Ishikawa (cell line): ENCODE data around the gene GASK1B.

Experiments
- CEBPB ChIP-seq: IDR thresholded peaks from 2 replicates; pipeline ENCODE4 v1.6.1; 2012
- CREB1 ChIP-seq: IDR thresholded peaks from 2 replicates; pipeline ENCODE4 v1.6.1; 2012; ENCODE audit warnings: low read depth
- EGR1 ChIP-seq: IDR thresholded peaks from 2 replicates; pipeline ENCODE4 v1.6.1; 2012
- EP300 ChIP-seq: IDR thresholded peaks from 2 replicates; pipeline ENCODE4 v1.6.1; 2012; ENCODE audit warnings: borderline replicate concordance
- FOXM1 ChIP-seq: IDR thresholded peaks from 2 replicates; pipeline ENCODE4 v1.6.1; 2012; ENCODE audit warnings: low read depth, borderline replicate concordance
- NFIC ChIP-seq: IDR thresholded peaks from 2 replicates; pipeline ENCODE4 v1.6.1; 2012
- RAD21 ChIP-seq: IDR thresholded peaks from 2 replicates; pipeline ENCODE4 v1.6.1; 2012; ENCODE audit warnings: low read depth
- TAF1 ChIP-seq: IDR thresholded peaks from 2 replicates; pipeline ENCODE4 v1.6.1; 2012; ENCODE audit warnings: low read depth, mild to moderate bottlenecking
- TCF12 ChIP-seq: IDR thresholded peaks from 2 replicates; pipeline ENCODE4 v1.6.1; 2012; ENCODE audit warnings: low read depth
- TEAD4 ChIP-seq: IDR thresholded peaks from 2 replicates; pipeline ENCODE4 v1.6.1; 2012
- YY1 ChIP-seq: IDR thresholded peaks from 2 replicates; pipeline ENCODE4 v1.6.1; 2012; ENCODE audit warnings: low read depth
- ZBTB7A ChIP-seq: IDR thresholded peaks from 2 replicates; pipeline ENCODE4 v1.6.1; 2012; ENCODE audit warnings: low read depth
- TF ChIP-seq, protein P1 (sequence below): IDR thresholded peaks from 2 replicates; pipeline ENCODE4 v1.6.1; 2012
- TF ChIP-seq, protein P2 (sequence below): IDR thresholded peaks from 2 replicates; pipeline ENCODE4 v1.6.1; 2012; ENCODE audit warnings: low read depth, mild to moderate bottlenecking
- TF ChIP-seq, protein P3 (sequence below): IDR thresholded peaks from 2 replicates; pipeline ENCODE4 v1.6.1; 2012

The GASK1B gene

DNA sequence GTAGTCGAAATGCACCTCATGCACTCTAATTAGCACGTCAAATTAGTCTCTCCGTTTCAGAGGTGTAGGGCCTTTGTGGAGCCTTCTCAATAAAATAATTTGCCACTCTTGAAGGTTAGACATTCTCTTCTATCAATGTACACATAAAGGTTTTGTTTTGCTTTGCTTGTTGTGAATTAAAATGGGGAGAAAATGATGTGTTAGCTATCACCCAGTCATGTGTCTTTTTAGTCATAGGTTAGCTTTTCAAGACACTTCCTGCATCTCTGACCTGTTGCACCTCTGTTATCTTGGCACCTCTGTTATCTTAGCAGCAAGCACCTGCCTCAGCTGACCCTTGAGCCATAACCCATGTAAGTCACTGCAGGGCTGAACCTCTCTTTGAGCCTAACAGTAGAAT is 38.4 kb upstream of the GASK1B start:
- no peak for TF ChIP-seq CEBPB
- TF ChIP-seq, protein P1, sequence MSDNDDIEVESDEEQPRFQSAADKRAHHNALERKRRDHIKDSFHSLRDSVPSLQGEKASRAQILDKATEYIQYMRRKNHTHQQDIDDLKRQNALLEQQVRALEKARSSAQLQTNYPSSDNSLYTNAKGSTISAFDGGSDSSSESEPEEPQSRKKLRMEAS: no peak
- TF ChIP-seq, protein P2, sequence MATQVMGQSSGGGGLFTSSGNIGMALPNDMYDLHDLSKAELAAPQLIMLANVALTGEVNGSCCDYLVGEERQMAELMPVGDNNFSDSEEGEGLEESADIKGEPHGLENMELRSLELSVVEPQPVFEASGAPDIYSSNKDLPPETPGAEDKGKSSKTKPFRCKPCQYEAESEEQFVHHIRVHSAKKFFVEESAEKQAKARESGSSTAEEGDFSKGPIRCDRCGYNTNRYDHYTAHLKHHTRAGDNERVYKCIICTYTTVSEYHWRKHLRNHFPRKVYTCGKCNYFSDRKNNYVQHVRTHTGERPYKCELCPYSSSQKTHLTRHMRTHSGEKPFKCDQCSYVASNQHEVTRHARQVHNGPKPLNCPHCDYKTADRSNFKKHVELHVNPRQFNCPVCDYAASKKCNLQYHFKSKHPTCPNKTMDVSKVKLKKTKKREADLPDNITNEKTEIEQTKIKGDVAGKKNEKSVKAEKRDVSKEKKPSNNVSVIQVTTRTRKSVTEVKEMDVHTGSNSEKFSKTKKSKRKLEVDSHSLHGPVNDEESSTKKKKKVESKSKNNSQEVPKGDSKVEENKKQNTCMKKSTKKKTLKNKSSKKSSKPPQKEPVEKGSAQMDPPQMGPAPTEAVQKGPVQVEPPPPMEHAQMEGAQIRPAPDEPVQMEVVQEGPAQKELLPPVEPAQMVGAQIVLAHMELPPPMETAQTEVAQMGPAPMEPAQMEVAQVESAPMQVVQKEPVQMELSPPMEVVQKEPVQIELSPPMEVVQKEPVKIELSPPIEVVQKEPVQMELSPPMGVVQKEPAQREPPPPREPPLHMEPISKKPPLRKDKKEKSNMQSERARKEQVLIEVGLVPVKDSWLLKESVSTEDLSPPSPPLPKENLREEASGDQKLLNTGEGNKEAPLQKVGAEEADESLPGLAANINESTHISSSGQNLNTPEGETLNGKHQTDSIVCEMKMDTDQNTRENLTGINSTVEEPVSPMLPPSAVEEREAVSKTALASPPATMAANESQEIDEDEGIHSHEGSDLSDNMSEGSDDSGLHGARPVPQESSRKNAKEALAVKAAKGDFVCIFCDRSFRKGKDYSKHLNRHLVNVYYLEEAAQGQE: no peak
- TF ChIP-seq RAD21: no peak
- TF ChIP-seq TCF12: no peak
- TF ChIP-seq NFIC: no peak

DNA sequence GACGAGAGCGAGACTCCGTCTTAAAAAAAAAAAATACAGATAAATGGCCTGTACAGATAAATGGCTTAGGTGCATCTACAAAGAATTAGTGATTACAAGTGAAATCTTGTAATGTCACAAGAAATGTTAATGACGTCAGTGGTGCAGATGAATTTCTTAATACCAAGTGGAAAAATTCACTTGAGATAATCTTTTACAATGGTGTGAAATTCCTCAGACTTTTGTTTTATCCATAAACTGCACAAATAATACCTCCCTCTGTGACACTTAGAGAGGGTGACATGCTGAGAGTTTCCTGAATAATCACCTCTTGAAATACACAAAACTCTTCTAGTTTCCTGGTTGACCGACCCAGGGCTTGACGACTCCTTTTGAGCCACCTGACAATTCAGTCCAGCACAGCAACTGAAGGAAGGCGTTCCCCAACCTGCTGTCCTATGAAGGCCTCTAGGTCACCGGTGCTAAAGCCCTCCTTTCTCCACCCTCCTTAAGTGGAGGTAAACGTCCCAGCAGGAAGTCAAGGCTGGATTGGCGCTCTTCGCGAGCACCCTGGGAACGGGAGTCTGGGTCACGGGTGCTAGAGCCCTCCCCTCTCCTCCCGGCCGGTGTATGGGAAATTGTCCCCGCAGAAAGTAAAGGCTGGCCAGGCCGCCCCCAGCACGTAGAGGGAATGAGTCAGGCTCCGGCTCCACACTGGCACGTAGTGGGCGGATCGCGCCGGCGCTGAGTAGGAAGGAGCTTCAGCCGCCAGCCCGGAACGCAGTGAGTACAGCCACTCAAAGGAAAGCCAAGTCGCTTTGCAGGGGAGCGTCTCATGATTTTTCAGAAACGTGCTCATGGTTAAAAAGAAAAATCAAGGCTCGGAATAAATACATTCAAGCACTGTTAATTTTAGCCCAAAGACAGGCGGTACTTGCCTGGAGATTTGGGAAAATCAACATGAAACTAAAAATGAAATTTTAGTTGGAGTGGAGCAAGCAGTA is 37.3 kb upstream of the GASK1B start, which contains the start of gene TMEM144:
TSS of gene TMEM144 (plus strand) at position 662 of the 983 bp plus-strand sequence. CDS start 2,182 bp downstream, outside the sequence.
- TF ChIP-seq TAF1 (peak; percentile 81), EP300 (peak; percentile 63; the same call in 1 of the 2 replicates), CEBPB (no peak), CREB1 (peak; percentile 19; the same call in 1 of the 2 replicates), YY1 (no peak), ZBTB7A (no peak), EGR1 (peak; percentile 67), TEAD4 (peak; percentile 74), NFIC (no peak), FOXM1 (no peak), RAD21 (peak; percentile 4; the same call in 1 of the 2 replicates), TCF12 (peak; percentile 64)
- TF ChIP-seq, protein P1: peak; percentile 77
- TF ChIP-seq, protein P3, sequence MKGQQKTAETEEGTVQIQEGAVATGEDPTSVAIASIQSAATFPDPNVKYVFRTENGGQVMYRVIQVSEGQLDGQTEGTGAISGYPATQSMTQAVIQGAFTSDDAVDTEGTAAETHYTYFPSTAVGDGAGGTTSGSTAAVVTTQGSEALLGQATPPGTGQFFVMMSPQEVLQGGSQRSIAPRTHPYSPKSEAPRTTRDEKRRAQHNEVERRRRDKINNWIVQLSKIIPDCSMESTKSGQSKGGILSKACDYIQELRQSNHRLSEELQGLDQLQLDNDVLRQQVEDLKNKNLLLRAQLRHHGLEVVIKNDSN: peak; percentile 81
- TF ChIP-seq, protein P2: no peak

DNA sequence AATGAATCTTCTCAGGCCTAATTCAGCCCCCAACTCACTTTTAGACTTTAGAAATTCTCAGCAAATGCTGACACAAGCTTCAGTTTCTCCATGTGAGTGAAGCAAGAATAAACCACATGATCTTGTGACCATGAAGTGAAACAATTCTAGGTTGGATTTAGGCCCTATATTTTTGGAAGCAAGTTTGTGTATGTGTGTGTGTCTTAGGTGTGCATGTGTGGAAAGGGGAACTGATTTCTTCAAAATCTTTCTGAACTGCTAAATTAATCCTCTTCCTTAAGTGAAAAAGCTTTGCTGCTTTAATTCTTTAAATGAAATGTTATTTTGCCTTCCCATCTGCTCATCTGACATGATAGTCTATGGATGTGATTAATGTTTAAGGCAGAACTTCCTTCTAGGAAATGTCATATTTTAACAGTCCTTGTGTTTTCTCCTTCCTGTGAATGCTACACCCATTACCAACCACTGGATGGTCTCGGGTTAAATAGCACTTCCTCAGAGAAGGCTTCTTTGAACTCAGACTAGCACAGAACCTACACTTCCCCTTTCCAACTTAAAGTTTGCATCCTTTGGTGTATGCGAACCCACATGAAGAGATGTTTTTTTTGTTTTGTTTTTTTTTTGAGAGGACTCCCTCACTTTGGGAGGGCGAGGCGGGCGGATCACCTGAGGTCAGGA is 36.3 kb upstream of the GASK1B start:
- no peak for TF ChIP-seq FOXM1
- TF ChIP-seq YY1: no peak
- no peak for TF ChIP-seq CEBPB
- no peak for TF ChIP-seq NFIC
- no peak for TF ChIP-seq TAF1
- TF ChIP-seq, protein P2: no peak
- no peak for TF ChIP-seq EGR1
- TF ChIP-seq, protein P1: no peak
- no peak for TF ChIP-seq CREB1
- no peak for TF ChIP-seq EP300
- TF ChIP-seq TCF12: no peak
- TF ChIP-seq RAD21: no peak
- TF ChIP-seq, protein P3: no peak
- no peak for TF ChIP-seq TEAD4
- no peak for TF ChIP-seq ZBTB7A
